GM10266 (cell line): ENCODE data around the gene RBPJ.
"Not testable (repeated sequence)": the region's sequence is repeated elsewhere in the genome, so short reads cannot be mapped to it uniquely, and the experiment has no call there.

Experiments
- DNase-seq: peaks from one replicate; pipeline ENCODE4 v3.0.0; 2012; ENCODE audit errors: extremely low spot score
- TF ChIP-seq, protein P1 (sequence below): IDR thresholded peaks from 2 replicates; pipeline ENCODE4 v1.5.1; 2012; ENCODE audit warnings: mild to moderate bottlenecking, low read depth; ENCODE audit not compliant: control insufficient read depth, insufficient read depth; ENCODE audit errors: missing control alignments

The RBPJ gene

DNA sequence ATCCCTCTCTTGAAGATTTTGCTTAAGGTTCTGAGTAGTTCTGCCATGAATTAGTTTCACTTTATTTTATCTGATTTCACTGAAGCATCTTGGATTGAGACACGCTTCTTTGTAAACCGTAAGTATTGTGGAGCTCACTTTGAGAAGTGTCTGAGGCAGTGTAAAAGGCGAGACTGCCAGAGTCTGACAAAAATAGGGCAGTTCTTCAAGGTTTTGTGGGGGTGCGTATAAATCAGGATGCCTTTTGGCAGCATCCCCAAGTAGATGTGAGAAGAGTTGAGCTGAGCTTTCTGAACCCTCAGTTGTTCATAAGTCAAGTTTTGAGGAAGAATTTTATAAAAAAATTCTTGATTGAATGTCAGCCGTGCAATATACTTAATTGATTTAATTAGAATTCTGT, 76.3 kb downstream of the RBPJ start:
- TF ChIP-seq, protein P1, sequence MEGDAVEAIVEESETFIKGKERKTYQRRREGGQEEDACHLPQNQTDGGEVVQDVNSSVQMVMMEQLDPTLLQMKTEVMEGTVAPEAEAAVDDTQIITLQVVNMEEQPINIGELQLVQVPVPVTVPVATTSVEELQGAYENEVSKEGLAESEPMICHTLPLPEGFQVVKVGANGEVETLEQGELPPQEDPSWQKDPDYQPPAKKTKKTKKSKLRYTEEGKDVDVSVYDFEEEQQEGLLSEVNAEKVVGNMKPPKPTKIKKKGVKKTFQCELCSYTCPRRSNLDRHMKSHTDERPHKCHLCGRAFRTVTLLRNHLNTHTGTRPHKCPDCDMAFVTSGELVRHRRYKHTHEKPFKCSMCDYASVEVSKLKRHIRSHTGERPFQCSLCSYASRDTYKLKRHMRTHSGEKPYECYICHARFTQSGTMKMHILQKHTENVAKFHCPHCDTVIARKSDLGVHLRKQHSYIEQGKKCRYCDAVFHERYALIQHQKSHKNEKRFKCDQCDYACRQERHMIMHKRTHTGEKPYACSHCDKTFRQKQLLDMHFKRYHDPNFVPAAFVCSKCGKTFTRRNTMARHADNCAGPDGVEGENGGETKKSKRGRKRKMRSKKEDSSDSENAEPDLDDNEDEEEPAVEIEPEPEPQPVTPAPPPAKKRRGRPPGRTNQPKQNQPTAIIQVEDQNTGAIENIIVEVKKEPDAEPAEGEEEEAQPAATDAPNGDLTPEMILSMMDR: no peak
- no peak for DNase-seq

DNA sequence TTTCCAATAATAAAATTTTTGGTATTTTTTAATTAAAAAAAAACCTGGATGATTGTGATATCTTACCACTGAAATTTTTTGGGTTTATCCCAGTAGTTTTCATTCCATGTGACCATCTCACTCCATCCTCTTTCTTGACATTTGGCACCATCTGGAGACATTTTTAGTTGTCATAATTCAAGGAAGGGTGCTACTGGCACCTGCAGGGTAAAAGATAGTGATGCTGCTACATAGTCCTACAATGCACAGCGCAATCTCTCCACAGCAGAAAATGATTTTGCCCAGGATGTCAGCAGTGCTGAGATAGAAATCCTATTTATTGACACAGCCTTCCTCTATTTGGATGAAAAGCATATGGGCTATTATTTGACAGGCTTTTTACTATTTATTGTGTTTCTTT, 79.3 kb downstream of the RBPJ start:
- no peak for DNase-seq
- TF ChIP-seq, protein P1: no peak

DNA sequence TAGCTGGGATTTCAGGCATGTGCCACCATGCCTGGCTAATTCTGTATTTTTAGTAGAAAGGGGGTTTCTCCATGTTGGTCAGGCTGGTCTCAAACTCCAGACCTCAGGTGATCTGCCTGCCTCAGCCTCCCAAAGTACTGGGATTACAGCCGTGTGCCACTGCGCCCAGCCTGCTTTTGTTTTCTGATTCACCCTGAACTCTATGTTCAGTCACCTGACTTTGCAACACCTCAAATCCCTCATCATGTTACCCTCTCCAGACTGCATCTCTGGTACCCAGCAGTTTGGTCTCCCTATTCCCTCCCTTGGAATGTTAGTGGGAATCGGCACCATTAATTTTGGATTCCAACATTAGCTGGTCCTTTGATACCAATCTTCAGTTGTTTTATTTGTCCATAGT, 81.2 kb downstream of the RBPJ start:
- DNase-seq: not testable (repeated sequence)

DNA sequence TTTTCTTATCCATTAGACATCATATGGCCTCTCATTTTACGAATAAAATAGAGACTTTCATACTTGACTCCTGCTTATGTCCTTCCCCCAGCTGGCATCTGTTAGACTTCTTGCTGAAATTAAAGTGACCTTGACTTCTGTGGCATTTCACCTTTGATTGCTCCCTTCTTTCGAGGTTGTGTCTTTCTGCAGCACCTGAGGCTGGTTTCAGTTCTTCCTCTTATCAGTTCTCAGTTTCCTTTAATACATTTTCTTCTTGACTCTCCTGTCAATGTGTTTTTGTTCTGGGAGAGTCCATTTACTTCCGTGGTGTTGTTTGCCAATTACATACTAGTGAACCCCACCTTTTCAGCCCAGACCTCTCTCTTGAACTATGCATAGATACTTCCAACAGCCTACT, 81.6 kb downstream of the RBPJ start:
- TF ChIP-seq, protein P1: no peak

DNA sequence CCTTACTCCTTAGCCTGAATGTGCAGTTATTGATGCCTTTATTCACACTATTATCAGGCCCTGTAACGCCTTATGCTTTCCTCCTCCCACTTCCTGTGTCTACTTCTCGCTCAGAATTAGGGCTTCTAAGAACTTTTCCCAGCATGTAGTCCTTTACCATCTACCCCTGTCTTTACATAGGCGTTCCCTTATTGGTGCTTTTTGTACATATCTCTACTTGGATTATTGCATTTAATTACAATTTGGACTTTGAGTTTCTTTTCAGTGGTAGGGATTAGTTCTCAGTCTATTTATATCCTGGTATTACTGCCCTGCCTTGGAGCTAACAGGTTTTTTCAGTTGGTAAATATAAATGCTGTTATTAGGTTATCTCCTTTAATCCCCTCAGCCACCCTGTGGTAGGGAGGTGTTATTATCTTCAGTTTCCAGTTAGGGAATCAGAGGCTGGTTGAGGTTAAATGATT, 84.0 kb downstream of the RBPJ start:
- no peak for DNase-seq
- TF ChIP-seq, protein P1: no peak

More for the DNA sequence above, 81.6 kb downstream of the RBPJ start:
- DNase-seq: no peak

DNA sequence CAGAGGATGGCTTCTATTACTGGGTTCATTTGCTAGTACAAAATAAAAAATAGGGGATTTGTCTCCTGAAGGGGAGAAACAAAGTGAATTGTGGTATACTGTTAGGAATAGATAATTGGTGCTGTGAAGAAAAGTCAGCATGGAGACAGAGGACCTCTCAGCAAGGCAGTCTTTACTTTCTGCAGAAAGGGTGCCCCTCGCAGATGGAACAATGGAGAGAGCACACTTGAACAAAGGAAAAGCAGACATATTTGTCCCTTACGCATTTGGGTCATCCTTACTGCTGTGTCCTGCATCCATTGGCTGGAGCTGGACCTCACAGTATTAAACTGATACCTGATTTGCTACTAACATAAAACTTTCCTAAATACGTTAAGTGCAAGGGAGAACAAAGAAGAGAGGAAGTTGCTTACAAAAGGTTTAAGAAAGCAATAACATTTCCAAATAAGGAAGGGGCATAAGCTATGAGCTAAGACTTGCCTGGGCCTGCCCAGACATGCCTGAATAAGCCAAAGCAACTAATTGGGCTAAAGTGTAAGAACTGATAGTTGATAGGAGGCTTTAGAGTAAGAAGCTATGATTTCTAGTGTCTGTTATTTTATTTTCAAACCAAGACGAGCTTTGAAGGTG, 85.6 kb downstream of the RBPJ start:
- DNase-seq: no peak
- TF ChIP-seq, protein P1: no peak

DNA sequence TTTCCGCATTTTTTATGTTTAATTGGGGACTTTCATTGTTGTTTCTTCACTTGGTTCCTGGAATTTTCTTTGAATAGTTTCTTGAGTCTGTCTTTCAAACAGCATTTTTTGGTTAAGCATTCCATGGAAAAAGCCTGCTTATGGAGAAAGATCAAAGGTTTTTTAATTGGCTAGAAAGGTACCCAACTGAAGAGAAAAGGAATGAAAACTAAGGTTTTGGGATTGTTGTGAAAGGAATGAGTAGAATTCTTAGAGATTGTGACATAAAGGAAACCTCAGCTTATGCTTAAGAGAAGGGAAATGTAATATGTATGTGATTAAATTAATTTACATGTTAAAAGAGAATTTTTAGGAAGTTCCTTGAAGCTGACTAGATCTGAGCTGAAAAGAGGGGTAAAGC, 86.7 kb downstream of the RBPJ start:
- DNase-seq: no peak
- TF ChIP-seq, protein P1: no peak

DNA sequence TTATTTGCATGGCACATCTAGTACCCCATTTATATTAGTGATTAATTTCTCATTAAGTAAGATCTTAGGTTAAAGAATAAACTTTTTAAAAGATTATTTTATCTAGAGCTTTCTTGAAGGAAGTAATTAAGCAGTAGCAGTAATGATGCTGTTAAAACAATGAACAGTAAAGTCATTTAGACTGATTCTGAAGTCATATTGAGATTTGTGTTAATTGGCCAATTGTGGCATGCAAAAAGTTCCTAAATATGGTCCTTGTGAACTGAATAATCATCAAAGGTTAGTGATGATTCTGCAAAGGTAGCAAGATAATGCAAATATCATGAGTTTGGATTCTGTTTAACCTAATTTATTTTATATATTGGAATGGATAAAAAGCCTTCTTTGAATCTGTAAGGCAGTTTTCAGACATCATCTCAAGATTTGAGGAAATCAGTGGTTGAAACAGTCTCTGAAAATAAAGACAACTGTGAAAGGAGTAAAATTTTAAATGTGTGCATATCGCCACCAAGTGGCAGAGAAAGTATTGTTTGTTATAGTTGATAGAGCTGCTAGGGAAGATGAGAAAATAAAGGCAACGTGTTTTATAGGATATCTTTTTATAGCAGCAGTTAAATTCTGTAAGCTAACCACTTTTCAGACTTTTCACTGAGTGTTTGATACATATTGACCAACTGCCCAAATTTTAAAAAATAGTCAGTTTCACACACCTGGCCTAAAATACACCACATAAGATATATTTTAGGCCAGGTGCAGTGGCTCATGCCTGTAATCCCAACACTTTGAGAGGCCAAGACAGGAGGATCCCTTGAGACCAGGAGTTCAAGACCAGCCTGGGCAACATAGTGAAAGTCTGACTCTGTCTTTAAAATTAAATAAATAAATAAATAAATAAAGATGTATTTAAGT, 89.8 kb downstream of the RBPJ start:
- TF ChIP-seq, protein P1: peak; percentile 58
- peak; percentile 20 for DNase-seq
